H1 (cell line): ENCODE results near the gene PRPF6. TPM values are rescaled to one million over a fixed set of nuclear protein-coding genes. Genes with fewer than 3 reads are reported as not detected.

Experiments used
- RXRA ChIP-seq: IDR thresholded peaks from 2 replicates; pipeline ENCODE4 v1.6.1; 2011; ENCODE audit warnings: low read depth, mild to moderate bottlenecking, low read length, moderate library complexity; ENCODE audit not compliant: insufficient read depth
- polyA plus RNA-seq, 7 experiments: library from polyadenylated mRNA; depleted of rRNA in 3 of 7; stranded (reverse) in 5 of 7; unstranded in 2 of 7; fragments of >200 nt in 5 of 7; fragments of 200-250 nt in 2 of 7; gene quantifications; 1 replicate in 5 of 7; 2 replicates in 1 of 7; 4 replicates in 1 of 7; pipeline versions ENCODE4 v1.2.1 to v1.2.3, GENCODE V29; 2011 to 2013; ENCODE audit warnings: missing spikeins in 2 of 7, mixed read lengths in 2 of 7
- total RNA-seq: library from RNA; stranded (reverse); fragmentation: NEBNext Ultra II Directional; extraction: Animal tissue kit (Norgen Biotek cat#: 25700); gene quantifications from 2 replicates; pipeline ENCODE4 v1.2.1, GENCODE V29; 2021
- TF ChIP-seq, protein P1 (sequence below): IDR thresholded peaks from 2 replicates; pipeline ENCODE4 v1.6.1; 2011; ENCODE audit warnings: low read depth, mild to moderate bottlenecking, low read length; ENCODE audit not compliant: insufficient read depth

The PRPF6 gene
- total and polyA plus RNA-seq, 2 of the 8 experiments (the other 6 are each of a cell fraction or from before 2014, with no cell fraction given) = 27.9 to 76.9 TPM

DNA sequence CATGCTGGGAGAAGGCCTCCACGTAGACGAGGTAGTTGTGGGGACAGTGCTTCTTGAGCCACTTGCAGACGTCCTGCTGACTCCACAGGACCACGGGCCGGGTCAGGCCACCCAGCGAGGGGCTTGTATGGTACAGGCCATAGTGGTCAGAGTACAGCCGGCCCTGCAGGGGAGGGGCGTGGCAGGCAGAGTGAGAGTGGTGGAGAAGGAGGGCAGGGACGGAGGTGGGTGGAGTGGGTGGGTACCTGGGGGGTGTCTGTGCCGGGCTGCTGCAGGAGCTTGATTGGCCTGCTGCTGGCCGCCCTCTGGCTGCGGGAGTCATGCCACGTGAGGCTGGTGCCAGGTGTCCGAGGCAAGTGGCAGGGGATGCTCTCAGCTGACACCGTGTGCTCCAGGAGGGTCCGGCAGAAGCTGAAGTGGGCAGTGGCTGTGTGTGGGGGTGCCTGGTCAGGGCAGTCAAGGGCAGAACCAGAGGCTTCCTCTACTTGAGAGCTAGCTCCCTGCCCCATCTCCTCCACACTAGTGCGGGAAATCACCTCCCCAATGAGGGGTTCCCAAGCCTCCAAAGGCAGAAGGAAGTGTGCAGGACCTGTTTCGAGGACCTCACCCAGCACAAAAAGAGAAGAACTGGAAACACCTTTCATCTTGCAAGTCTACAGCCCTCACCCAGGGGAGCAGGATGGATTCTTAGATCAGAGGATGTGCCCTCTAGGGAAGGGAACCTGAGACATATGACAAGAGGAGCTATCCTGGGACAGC lies 3.8 kb upstream of the PRPF6 start (continued):
- TF ChIP-seq, protein P1, sequence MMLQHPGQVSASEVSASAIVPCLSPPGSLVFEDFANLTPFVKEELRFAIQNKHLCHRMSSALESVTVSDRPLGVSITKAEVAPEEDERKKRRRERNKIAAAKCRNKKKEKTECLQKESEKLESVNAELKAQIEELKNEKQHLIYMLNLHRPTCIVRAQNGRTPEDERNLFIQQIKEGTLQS = no peak
- TF ChIP-seq RXRA = no peak
